HepG2 (cell line): ENCODE measurements around the gene VEGFA. TPM values are rescaled to one million over a fixed set of nuclear protein-coding genes. Genes with fewer than 3 reads are reported as not detected.

Experiments used
- ATM ChIP-seq: fragments of 450-650 bp; IDR thresholded peaks from 2 replicates; pipeline ENCODE4 v1.7.1; 2017; ENCODE audit warnings: mild to moderate bottlenecking, borderline replicate concordance
- HOXD1 ChIP-seq: sonication (generic); formaldehyde crosslinking; IDR thresholded peaks from 2 replicates; pipeline ENCODE4 v1.5.0; 2020; ENCODE audit warnings: missing genetic modification reagents
- ISX ChIP-seq: sonication (generic); formaldehyde crosslinking; conservative IDR thresholded peaks from 2 replicates; pipeline ENCODE4 v1.5.0; 2020; ENCODE audit warnings: missing genetic modification reagents
- KMT2B ChIP-seq: IDR thresholded peaks from 2 replicates; pipeline ENCODE4 v1.6.1; 2016; ENCODE audit warnings: missing genetic modification reagents, missing compliant biosample characterization
- NBN ChIP-seq: fragments of 450-650 bp; conservative IDR thresholded peaks from 2 replicates; pipeline ENCODE4 v1.6.1; 2017
- PAF1 ChIP-seq: IDR thresholded peaks from 2 replicates; pipeline ENCODE4 v1.6.1; 2016; ENCODE audit warnings: missing genetic modification reagents, missing compliant biosample characterization
- POLR2AphosphoS2 ChIP-seq: IDR thresholded peaks from 2 replicates; pipeline ENCODE4 v1.6.1; 2011; ENCODE audit warnings: low read depth, low read length, improper control_type of control experiment
- REST ChIP-seq, 2 experiments: IDR thresholded peaks; 2 replicates each; pipeline ENCODE4 v1.6.1; 2011 to 2012; ENCODE audit warnings: low read length in 2 of 2, borderline replicate concordance in 1 of 2, low read depth in 1 of 2, mild to moderate bottlenecking in 1 of 2, moderate library complexity in 1 of 2
- RFXANK ChIP-seq: IDR thresholded peaks from 2 replicates; pipeline ENCODE4 v1.6.1; 2016
- SMYD3 ChIP-seq: sonication (generic); formaldehyde crosslinking; IDR thresholded peaks from 2 replicates; pipeline ENCODE4 v1.8.1; 2023; ENCODE audit warnings: mild to moderate bottlenecking, missing genetic modification reagents
- SRF ChIP-seq: IDR thresholded peaks from 2 replicates; pipeline ENCODE4 v1.6.1; 2011; ENCODE audit warnings: mild to moderate bottlenecking, low read depth, low read length, moderate library complexity
- STAG1 ChIP-seq: sonication (generic); formaldehyde crosslinking; IDR thresholded peaks from 2 replicates; pipeline ENCODE4 v1.4.0; 2020; ENCODE audit warnings: missing genetic modification reagents
- STAT6 ChIP-seq: sonication (generic); formaldehyde crosslinking; IDR thresholded peaks from 2 replicates; pipeline ENCODE4 v1.4.0; 2020; ENCODE audit warnings: missing genetic modification reagents, mild to moderate bottlenecking, borderline replicate concordance
- ZBTB43 ChIP-seq: sonication (generic); formaldehyde crosslinking; conservative IDR thresholded peaks from 2 replicates; pipeline ENCODE4 v1.4.0; 2020; ENCODE audit warnings: missing genetic modification reagents
- ZC3H4 ChIP-seq: sonication (generic); formaldehyde crosslinking; IDR thresholded peaks from 2 replicates; pipeline ENCODE4 v1.4.0; 2020; ENCODE audit warnings: missing genetic modification reagents, borderline replicate concordance
- ZNF572 ChIP-seq: sonication (generic); formaldehyde crosslinking; IDR thresholded peaks from 2 replicates; pipeline ENCODE4 v1.5.1; 2020; ENCODE audit warnings: mild to moderate bottlenecking, missing genetic modification reagents
- ZNF609 ChIP-seq: sonication (generic); formaldehyde crosslinking; IDR thresholded peaks from 2 replicates; pipeline ENCODE4 v1.4.0; 2020; ENCODE audit warnings: mild to moderate bottlenecking, missing genetic modification reagents, borderline replicate concordance
- polyA plus RNA-seq, 8 experiments: library from polyadenylated mRNA; depleted of rRNA in 3 of 8; stranded (reverse) in 7 of 8; unstranded in 1 of 8; fragments of >200 nt; fragmentation: Illumina TruSeq in 4 of 8; extraction: Trizol in 4 of 8; gene quantifications; 2 replicates each; pipeline versions ENCODE4 v1.2.1 to v1.2.3, GENCODE V29; 2011 to 2016; ENCODE audit warnings: low read depth in 4 of 8, missing spikeins in 1 of 8, mixed read lengths in 1 of 8; ENCODE audit not compliant: insufficient read depth in 1 of 8
- total RNA-seq, 5 experiments: library from RNA; depleted of rRNA; stranded (reverse); fragments of >200 nt; fragmentation: Illumina TruSeq; extraction: Trizol; gene quantifications; 2 replicates each; pipeline ENCODE4 v1.2.3, GENCODE V29; 2016; ENCODE audit warnings: low read depth in 1 of 5

The VEGFA gene
- total and polyA plus RNA-seq, 2 of the 13 experiments (the other 11 are each of a cell fraction or from before 2014, with no cell fraction given), result 68.1 to 629 TPM

- no peak; the same call in 1 of the 2 replicates for TF ChIP-seq KMT2B (CRISPR knock-in tag)
- no peak for TF ChIP-seq NBN
- TF ChIP-seq ZC3H4, result no peak
- TF ChIP-seq ZNF609 (CRISPR knock-in tag), result peak; percentile 86
- no peak for TF ChIP-seq ATM
- TF ChIP-seq HOXD1 (CRISPR knock-in tag), result peak; percentile 59; the same call in 1 of the 2 replicates
- 0 out of 2 replicates have a peak, but pooled peaks have one; percentile 81 for TF ChIP-seq SMYD3 (CRISPR knock-in tag)
- no peak for TF ChIP-seq PAF1 (CRISPR knock-in tag)
- no peak for TF ChIP-seq SRF
- peak; percentile 73 for TF ChIP-seq ZBTB43 (CRISPR knock-in tag)
- TF ChIP-seq STAT6 (CRISPR knock-in tag), result no peak
- TF ChIP-seq STAG1 (CRISPR knock-in tag), result peak; percentile 33; the same call in 1 of the 2 replicates
- no peak; the same call in 1 of the 2 replicates for TF ChIP-seq RFXANK (CRISPR knock-in tag)
- TF ChIP-seq ZNF572, result peak; percentile 96
- TF ChIP-seq POLR2AphosphoS2, result no peak
- TF ChIP-seq REST (IDR thresholded peaks at IDR 0.05; ENCODE audit: borderline replicate concordance in 1 of 2, low read depth in 1 of 2, low read length in 2 of 2), result peak in 1 of 2 experiments; percentile 52; a peak in 1 of 4 replicates
- TF ChIP-seq ISX (CRISPR knock-in tag), result peak; percentile 89; the same call in 1 of the 2 replicates
These were observed 36.2 kb downstream of the VEGFA start (continued) for GRCh38 chr6:43806043-43806757.
